CD4-positive, alpha-beta T cell treated with Interleukin-15 for 4 hours (primary cell): Measurements from ENCODE around the gene H2BW2.
"Not testable (repeated sequence)": the region's sequence is repeated elsewhere in the genome, so short reads cannot be mapped to it uniquely, and the experiment has no call there.

Source experiments
- DNase-seq: peaks from one replicate; pipeline ENCODE4 v3.0.0-alpha.2; 2020; ENCODE audit warnings: low spot score

Gene H2BW2

DNA sequence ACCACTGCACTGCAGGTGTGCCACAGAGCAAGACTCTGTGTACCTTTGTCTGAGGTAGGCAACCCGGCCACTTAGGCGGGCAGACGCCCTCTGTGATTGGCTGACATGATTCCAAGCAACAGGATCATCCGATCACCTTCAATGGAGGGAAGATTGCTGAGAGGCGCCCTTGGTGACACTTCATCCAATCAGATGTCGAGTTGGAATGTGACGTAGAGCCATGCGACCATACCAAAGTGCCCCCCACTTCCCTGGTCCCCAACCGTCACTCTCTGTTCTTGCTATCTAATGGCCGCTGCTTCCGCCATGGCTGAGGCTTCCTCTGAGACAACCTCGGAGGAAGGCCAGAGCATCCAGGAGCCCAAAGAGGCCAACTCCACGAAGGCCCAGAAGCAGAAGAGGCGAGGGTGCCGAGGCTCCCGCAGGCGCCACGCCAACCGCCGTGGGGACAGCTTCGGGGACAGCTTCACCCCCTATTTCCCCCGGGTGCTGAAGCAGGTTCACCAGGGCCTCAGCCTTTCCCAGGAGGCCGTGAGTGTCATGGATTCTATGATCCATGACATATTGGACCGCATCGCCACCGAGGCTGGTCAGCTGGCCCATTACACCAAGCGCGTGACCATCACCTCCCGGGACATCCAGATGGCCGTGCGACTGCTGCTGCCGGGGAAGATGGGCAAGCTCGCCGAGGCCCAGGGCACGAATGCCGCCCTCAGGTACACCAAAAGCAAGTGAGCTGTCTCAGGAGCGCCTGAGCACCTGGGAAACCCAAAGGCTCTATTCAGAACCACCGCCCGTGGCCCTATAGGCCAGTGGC, at the start of gene H2BW2:
Gene H2BW2 (plus strand): TSS at position 268 of the 817 bp plus-strand sequence. CDS start 39 bp downstream, at position 307.
- DNase-seq: no peak

DNA sequence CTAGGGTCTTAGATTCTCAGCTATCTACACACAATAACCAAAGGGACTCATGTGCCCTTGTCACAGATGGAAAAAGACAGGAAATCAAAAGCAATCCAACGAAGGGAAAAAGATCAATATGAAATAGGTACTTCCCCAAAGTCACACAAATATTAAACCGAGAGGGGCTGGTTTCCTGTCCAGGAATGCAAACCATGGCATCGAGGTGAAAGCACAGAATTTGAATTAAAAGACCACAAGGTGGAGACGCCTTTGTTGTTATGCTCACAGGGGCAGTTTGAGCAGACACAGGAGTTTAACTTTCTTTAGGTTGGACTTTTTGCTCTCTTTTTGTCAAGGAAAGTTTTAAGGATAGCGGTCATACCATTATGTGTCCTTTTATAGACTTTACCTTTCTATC, 40.5 kb upstream of the H2BW2 start:
- no peak for DNase-seq

DNA sequence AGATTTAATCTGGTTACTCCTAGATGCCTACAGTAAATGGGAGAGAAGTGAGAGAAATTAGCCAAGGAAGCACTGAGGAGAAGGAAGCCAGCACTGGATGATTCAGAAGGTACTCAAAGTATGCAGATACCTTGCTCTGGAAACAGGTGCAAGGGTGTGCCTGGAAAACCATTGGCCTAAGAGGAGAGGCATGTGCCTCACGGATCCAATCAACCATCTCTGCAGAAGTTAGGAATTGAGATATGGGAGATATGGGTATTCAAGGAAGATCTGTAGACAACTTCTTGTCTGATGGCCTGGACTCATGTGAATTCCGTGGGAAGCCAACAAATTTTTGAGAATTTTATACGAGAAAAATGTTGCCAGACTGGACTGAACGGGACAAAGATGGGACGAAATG, 30.9 kb upstream of the H2BW2 start:
- no peak for DNase-seq

DNA sequence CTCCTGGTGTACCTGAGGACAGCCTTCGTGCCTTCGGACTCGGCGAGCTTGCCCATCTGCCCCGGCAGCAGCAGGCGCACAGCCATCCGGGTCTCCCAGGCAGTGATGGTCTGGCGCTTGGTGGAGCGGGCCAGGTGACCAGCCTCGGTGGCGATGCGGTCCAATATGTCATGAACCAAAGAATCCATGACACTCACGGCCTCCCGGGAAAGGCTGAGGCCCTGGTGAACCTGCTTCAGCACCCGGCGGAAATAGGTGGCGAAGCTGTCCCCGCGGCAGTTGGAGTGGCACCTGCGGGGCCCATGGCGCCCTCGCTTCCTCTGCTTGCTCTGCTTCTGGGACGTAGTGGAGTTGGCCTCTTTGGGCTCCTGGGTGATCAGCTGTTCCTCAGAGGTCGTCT, 26.6 kb upstream of the H2BW2 start:
- DNase-seq: no peak

DNA sequence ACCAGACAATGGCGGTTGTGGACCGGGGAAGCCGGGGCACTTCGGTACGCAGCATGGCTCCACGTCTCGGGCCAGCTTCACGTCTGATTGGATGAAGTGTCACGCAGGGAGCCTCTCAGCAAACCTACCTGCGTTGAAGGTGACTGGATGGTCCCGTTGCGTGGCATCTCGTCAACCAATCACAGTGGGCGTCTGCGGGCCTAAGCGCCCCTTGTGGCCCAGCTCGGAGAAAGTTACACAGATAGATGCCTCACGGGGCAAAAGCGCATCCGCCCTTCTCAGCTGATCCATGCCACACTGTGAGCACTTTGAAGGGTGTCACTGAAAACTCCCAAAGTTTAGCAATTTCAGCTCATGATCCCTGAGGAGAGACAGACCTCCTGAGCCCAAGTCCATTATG, 26.1 kb upstream of the H2BW2 start, which contains the start of gene H2BW1:
Gene H2BW1 (minus strand): TSS at position 103 of the 400 bp plus-strand sequence. CDS start 132 bp downstream, outside the sequence.
- no peak for DNase-seq

DNA sequence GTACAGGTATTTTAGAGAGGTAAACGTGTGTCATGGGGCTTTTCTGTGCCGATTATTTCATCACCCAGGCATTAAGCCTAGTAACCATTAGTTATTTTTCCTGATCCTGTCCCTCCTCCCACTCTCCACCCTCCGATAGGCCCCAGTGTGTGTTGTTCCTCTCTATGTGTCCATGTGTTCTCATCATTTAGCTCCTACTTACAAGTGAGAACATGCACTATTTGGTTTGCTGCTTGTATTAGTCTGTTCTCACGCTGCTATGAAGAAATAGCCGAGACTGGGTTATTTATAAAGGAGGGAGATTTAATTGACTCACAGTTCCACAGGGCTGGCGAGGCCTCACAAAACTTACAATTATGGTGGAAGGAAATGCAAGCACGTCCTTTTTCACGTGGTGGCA, 24.2 kb upstream of the H2BW2 start:
- not testable (repeated sequence) for DNase-seq

DNA sequence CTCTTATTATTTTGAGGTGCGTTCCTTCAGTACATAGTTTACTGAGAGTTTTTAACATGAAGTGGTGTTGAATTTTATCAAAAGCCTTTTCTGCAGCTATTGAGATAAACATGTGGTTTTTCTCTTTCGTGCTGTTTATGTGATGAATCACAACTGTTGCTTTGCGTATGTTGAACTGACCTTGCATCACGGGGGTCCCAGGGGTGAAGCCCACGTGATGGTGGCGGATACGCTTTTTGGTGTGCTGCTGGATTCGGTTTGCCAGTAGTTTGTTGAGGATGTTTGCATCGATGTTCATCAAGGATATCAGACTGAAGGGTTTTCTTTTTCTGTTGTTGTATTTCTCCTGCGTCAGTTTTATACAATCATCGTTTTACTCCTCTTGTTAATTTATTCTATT, 21.6 kb upstream of the H2BW2 start:
- no peak for DNase-seq

DNA sequence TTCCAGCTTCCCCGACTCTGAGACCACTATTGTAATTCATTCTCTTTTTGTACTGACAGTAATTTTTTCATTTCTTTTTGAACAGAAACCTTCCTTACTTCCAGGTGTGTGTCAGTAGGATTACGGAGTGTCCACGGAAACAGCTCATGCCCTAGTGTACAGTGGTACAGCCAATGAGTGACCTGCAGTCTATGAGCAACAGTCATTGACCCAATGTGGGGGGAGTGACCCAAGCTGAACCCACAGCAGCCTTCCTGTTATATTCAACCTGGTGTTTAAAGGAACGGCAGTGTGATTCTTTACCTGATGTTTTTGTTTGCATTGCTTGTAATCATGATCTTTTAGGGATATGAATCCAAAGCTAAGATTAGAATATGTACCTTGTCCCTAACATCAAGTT, 1.2 kb downstream of the H2BW2 start:
- DNase-seq: no peak

DNA sequence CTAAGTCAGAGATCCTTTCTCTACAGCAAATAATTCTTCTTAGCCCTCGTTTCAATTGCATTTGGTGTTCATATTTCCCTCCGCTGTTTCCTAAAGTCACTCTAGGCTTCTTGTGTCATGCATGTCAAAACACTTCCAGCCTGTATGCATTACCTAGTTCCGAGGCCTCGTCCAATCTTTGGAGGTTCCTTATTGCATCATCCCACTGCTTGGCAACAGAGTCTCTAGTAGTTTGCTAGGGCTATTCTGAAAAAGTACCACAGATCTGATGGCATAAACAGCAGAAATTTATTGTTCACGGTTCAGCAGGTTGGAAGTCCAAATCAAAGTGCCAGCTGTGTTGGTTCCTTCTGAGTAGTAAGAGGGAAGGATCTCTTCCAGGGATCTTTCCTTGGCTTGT, 5.9 kb downstream of the H2BW2 start:
- DNase-seq: no peak

DNA sequence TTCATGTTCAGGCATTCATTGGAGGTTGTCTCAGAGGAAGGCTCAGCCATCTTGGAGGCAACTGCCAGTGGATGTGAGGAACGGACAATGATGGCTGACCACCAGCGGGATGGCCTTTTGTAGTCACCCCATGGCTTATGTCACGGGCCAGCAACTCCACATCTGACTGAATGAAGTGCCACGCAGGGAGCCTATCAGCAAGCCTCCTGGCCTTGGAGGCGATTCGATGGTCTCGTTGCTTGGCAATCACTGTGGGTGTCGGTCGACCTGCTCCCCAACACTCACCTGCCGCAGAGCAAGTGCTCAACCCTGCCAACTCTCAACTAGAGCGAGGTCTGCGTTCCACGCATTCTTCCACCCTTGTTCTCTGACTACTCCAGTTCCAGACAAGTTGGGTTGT, 7.4 kb downstream of the H2BW2 start:
- no peak for DNase-seq

DNA sequence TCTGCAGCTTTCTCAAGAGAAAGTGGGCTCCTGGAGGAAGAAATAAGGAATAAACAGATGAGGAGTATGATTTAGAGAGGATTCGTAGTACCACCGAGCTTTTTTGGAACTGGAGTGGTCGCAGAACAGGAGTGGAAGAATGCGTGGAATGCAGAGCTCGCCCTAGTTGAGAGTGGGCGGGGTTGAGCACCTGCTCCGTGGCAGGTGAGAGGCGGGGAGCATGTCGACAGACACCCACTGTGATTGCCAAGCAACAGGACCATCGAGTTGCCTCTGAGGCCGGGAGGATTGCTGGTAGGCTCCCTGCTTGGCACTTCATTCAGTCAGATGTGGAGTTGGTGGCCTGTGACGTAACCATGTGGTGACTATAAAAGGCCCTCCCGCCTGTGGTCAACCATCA, 15.2 kb downstream of the H2BW2 start:
- DNase-seq: not testable (repeated sequence)

DNA sequence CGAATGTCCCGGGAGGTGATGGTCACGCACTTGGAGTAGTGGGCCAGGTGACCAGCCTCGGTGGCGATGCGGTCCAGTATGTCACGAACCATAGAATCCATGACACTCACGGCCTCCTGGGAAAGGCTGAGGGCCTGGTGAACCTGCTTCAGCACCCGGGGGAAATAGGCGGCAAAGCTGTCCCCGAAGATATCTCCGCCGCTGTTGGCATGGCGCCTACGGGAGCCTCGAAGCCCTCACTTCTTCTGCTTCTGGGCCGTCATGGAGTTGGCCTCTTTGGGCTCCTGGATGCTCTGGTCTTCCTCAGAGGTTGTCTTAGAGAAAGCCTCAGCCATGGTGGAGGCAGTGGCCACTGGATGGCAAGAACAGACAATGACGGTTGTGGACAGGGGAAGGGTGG, 22.9 kb downstream of the H2BW2 start:
- not testable (repeated sequence) for DNase-seq

DNA sequence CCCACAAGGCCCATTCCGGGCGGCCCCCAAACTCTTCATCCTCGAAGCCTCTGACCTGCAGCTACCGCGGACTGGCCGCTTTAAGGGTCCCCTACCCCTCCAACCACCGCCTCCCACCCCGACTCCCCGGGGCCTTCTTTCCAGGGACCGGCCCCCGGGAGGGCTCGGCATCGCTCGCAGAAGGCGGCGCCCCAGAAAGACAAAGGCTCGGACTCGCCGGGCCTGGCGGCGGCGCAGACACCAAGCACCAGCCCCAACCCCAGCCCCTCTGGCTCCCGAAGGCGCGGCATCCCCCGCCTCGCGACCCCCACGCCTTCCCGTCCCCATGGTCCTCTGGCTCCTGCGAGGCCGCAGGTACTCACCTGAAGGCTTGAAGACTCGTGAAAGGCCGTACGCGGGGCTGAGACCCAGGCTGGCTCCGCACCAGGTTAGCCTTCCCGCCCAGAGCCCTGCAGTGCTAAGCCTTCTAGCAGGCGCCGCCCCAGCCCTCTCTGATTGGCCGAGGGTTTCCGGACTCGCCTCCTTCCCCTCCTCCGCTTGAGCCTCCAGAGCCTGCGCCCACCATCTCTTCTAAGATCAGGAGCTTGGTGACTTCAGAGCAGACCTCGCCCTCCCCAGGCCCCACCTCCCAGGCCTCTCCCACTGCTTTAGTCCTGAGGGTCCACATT, 36.2 kb downstream of the H2BW2 start, which contains the start of gene TMSB15C:
Gene TMSB15C (minus strand): TSS at position 459 of the 668 bp plus-strand sequence.
- not testable (repeated sequence) for DNase-seq

DNA sequence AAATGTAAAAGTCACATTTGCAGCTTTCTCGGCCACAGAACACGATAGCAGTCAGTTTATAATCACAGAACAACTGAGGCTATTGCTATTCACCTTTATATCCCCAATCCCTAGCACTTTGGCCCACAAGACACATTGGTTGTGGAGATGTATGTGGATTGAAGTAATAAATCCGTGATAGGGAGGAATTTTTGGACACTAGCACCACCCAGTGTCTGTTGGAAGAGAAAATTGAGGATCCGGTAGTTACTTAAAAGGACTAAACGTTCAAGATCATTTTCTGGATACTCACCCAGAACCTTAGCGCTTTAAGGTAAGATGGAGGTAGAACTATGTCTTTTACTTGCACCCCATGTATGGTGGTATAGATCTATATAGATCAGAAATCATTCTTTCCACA, 38.1 kb downstream of the H2BW2 start:
- DNase-seq: not testable (repeated sequence)

DNA sequence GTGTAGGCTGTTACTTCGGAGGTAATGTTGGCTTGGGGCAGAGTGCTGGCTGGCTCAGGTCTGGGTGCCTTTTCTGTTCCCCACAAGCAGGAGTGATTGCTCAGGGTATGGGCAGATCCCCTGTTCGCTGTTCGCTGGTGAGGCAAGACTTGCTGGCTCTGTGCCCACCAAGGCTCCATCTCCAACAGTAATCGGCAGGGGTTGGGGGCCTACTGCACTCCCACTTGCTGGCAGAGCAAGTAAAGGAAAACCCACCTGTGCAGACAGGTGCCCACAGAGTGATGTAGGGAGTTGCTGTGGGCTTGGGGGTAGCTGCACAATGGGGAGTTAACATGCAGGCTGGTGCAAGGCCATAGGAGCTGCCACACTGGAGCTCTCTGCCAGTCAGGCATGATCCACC, 44.3 kb downstream of the H2BW2 start:
- no peak for DNase-seq

DNA sequence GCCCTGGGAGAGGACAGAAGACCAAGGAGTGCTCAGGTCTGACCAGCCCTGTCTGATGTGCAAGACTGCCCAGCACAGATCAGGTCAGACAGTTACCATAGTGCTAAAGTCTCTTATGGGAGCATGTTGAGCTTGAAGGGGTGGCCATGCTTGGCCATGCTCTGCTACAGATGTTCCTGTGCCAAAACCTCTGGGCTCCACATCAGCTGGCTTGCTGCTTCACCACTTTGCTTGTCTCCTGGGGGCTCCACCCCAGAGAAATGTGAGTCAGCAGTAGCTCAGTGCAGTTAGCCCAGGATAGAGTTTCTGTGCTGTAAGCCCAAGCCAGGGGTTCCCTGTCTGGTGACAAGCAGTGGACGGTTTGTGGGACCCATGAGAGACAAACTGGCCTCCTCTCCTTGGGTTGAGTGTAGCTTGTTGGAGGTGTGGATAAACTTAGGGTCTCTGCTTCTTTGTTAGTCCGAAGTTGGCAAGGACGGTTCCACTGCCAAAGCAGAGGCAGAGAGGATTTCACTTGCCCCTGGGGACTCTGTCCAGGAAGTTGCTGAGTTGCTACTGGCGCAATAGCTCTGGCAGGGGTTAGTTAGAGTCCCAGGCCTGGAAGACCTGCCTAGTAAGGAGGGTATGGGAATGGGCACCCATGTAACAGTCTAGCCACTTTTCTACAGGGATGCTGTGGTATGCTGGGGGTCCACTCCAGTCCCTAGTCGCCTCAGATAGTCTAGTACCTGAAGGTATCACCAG, 45.0 kb downstream of the H2BW2 start:
- no peak for DNase-seq

DNA sequence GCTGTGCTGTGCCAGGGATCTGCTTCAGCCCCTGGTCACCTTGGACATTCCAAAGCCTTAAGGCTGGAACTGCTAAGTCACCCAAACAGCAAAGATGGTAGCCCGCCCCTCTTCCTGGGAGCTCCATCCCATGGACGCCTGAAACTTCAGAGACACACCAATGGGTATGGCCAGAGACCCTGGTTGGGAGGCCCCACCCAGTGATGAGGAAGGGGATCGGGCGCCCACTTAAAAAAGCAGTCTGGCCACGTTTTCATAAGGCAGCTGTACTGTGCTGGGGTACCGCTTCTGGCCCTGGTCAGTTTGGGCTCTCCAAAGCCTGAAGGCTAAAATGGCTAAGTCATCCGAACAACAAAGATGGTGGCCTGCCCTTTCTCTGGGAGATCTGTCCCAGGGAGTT, 45.7 kb downstream of the H2BW2 start:
- DNase-seq: no peak

DNA sequence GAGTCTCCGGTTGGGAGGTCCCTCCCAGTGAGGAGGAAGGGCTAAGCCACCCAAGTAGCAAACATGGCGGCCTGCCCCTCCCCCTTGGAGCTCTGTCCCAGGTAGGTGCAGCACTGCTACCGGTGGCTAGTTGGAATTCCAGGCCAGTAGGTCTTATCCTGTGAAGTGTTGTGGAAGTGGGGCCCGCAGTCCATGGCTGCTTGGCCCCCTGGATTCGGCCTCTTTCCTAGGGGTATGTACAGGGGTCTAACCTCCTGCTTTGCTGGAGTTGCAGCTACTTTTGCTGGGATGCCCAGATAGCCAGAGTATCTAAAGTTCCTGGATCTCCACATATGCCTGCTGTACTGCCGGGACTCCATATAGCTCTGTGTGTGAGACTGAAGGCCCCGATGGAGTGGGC, 46.2 kb downstream of the H2BW2 start:
- no peak for DNase-seq
